ENCODE results near the gene SOX30. TPM values are rescaled to one million over a fixed set of nuclear protein-coding genes. Genes with fewer than 3 reads are reported as not detected.

Gene SOX30
- total RNA-seq, 1 donor from 2014 or later: 0.15 TPM

DNA sequence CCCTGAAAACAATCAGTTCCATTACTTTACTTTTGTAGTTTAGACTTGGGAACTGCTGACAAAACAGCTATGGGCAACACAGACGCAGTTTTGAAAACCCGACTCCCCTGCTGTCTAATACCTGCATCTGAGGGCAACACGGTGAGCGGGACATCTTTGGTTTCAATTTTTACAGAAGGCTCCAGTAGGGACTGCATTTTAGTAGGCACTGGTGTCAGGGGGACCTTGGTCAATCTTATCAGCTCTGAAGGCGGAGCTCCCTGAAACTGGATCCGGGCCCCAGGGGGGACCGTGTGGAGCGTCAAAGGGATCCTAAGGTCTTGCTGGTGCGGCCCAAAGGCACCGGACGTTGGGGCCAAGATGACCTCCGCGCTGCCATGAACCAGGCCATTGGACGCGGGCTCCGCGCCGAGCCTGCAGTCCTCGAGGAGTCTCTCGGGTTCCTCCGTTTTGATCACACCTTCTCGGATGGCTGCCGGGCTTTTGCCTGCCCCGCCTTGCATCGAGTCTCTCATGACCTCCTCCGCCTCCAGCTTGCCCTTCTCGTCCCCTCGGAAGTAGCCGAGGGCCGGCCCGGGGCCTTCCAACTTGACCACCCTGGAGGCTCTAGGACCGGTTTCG lies 1.1 kb downstream of the SOX30 start:
- H3K4me3 Mint-ChIP-seq (ENCODE audit: unreplicated experiment): no peak overlapping the region
- peaks cover 6% of the 10 kb centered on the region for H3K4me1 Mint-ChIP-seq (ENCODE audit: unreplicated experiment)
- peaks cover 6% of the 10 kb centered on the region for H3K9me3 Mint-ChIP-seq (ENCODE audit: unreplicated experiment)
- TF ChIP-seq, protein P1, sequence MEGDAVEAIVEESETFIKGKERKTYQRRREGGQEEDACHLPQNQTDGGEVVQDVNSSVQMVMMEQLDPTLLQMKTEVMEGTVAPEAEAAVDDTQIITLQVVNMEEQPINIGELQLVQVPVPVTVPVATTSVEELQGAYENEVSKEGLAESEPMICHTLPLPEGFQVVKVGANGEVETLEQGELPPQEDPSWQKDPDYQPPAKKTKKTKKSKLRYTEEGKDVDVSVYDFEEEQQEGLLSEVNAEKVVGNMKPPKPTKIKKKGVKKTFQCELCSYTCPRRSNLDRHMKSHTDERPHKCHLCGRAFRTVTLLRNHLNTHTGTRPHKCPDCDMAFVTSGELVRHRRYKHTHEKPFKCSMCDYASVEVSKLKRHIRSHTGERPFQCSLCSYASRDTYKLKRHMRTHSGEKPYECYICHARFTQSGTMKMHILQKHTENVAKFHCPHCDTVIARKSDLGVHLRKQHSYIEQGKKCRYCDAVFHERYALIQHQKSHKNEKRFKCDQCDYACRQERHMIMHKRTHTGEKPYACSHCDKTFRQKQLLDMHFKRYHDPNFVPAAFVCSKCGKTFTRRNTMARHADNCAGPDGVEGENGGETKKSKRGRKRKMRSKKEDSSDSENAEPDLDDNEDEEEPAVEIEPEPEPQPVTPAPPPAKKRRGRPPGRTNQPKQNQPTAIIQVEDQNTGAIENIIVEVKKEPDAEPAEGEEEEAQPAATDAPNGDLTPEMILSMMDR (IDR thresholded peaks at IDR 0.05; ENCODE audit: unreplicated experiment): no peak
- peaks cover 9% of the 10 kb centered on the region for H3K36me3 Mint-ChIP-seq (ENCODE audit: low read depth, unreplicated experiment)
- H3K27ac Mint-ChIP-seq (ENCODE audit: unreplicated experiment): no peak overlapping the region
- no peaks in the 10 kb centered on the region for H3K27me3 Mint-ChIP-seq (ENCODE audit: unreplicated experiment)
- no peak for DNase-seq (ENCODE audit: low spot score)

DNA sequence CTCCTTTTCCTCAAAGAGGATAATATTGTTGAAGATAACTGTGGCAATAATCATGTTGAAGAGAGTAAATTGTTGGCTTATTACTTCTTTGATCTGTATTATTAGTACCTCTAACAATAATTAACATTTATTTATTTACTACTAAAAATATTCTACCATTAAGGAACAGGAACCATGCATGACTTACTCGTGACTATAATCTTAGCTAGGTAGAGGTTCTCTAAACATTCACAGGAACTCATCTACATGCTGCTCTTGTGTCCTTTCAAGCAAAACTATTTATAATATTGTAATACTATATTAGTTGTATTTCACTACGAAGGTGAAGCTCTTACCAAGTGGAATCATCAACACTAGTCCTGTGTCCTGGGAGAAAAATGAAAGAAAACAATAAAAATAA lies 3.1 kb downstream of the SOX30 start:
- peaks cover 6% of the 10 kb centered on the region for H3K9me3 Mint-ChIP-seq (ENCODE audit: unreplicated experiment)
- H3K27me3 Mint-ChIP-seq (ENCODE audit: unreplicated experiment): no peaks in the 10 kb centered on the region
- no peak for DNase-seq (ENCODE audit: low spot score)
- no peak overlapping the region for H3K27ac Mint-ChIP-seq (ENCODE audit: unreplicated experiment)
- H3K36me3 Mint-ChIP-seq (ENCODE audit: low read depth, unreplicated experiment): peaks cover 9% of the 10 kb centered on the region
- no peak overlapping the region for H3K4me3 Mint-ChIP-seq (ENCODE audit: unreplicated experiment)
- peaks cover 6% of the 10 kb centered on the region for H3K4me1 Mint-ChIP-seq (ENCODE audit: unreplicated experiment)
- TF ChIP-seq, protein P1 (IDR thresholded peaks at IDR 0.05; ENCODE audit: unreplicated experiment): no peak

DNA sequence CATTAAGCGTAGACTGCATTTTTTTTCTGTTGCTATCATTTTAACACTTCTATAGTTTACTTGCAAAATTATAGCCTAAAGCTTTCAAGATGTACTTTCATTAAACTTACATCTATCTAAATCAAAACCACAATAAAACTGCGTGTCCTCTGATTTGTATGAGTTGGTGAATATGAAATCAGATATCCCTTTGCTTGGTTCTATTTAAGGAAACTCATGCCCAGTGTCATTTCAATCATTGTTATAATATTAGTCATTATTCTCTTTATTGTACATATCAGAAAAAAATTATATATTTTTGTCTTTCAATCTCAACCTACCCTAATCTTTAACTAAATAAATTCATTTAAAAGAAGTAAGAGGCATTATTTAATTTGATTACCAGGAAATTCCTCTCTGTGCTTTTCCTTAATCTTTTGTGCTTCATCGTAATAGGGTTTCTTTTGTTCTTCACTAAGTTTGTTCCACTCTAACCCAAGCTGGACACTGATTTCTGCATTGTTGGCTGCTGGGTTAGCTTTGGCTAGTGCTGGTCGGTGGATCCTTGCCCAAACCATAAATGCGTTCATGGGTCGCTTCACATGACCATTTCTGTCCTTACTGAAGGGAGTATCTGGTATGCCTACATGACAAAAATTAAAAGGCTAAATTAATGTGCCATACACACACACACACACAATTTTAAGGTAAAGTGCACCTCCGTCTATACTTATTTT lies 3.8 kb downstream of the SOX30 start:
- no peak overlapping the region for H3K27ac Mint-ChIP-seq (ENCODE audit: unreplicated experiment)
- TF ChIP-seq, protein P1 (IDR thresholded peaks at IDR 0.05; ENCODE audit: unreplicated experiment): no peak

GRCh38 chr5:157640406-157641066 lies 11.7 kb downstream of the SOX30 start:
- peaks cover 8% of the 10 kb centered on the region for H3K4me1 Mint-ChIP-seq (ENCODE audit: unreplicated experiment)
- no peak for DNase-seq (ENCODE audit: low spot score)
- H3K4me3 Mint-ChIP-seq (ENCODE audit: unreplicated experiment): no peak overlapping the region
- H3K27ac Mint-ChIP-seq (ENCODE audit: unreplicated experiment): no peak overlapping the region
- no peaks in the 10 kb centered on the region for H3K9me3 Mint-ChIP-seq (ENCODE audit: unreplicated experiment)
- H3K36me3 Mint-ChIP-seq (ENCODE audit: low read depth, unreplicated experiment): no peaks in the 10 kb centered on the region
- TF ChIP-seq, protein P1 (IDR thresholded peaks at IDR 0.05; ENCODE audit: unreplicated experiment): no peak
- no peaks in the 10 kb centered on the region for H3K27me3 Mint-ChIP-seq (ENCODE audit: unreplicated experiment)

More for the DNA sequence above, 3.8 kb downstream of the SOX30 start:
- Mint-ChIP-seq H3K36me3 (ENCODE audit: low read depth, unreplicated experiment) (peaks cover 9% of the 10 kb centered on the region), H3K9me3 (ENCODE audit: unreplicated experiment) (peaks cover 6% of the 10 kb centered on the region), H3K4me1 (ENCODE audit: unreplicated experiment) (peaks cover 6% of the 10 kb centered on the region), H3K27me3 (ENCODE audit: unreplicated experiment) (no peaks in the 10 kb centered on the region), H3K4me3 (ENCODE audit: unreplicated experiment) (no peak overlapping the region)
- DNase-seq (ENCODE audit: low spot score): no peak

DNA sequence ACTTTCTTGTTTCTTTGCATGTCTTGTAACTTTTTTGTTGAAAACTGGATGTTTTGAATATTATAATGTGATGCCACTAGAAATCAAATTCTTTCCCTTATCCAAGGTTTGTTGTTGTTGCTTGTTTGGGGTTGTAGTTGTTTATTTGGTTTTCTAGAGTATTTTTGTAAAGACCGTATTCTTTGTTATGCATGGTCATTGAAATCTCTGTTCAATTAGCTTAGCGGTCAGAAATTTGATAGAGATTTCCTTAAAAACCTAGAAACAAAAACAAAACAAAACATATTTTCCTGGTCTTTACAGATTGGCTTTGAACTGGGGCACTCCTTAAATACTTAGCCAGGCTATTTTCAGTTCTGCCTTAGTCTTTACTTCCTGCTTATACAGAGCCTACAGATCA lies 21.9 kb downstream of the SOX30 start:
- no peaks in the 10 kb centered on the region for H3K36me3 Mint-ChIP-seq (ENCODE audit: low read depth, unreplicated experiment)
- H3K4me3 Mint-ChIP-seq (ENCODE audit: unreplicated experiment): no peak overlapping the region
- H3K4me1 Mint-ChIP-seq (ENCODE audit: unreplicated experiment): no peaks in the 10 kb centered on the region
- no peak for DNase-seq (ENCODE audit: low spot score)
- H3K27ac Mint-ChIP-seq (ENCODE audit: unreplicated experiment): no peak overlapping the region
- H3K27me3 Mint-ChIP-seq (ENCODE audit: unreplicated experiment): no peaks in the 10 kb centered on the region
- no peaks in the 10 kb centered on the region for H3K9me3 Mint-ChIP-seq (ENCODE audit: unreplicated experiment)
- TF ChIP-seq, protein P1 (IDR thresholded peaks at IDR 0.05; ENCODE audit: unreplicated experiment): no peak

Data from endothelial cell (in vitro differentiated cells).